ENCODE results near the gene SMAD3.

The SMAD3 gene

DNA sequence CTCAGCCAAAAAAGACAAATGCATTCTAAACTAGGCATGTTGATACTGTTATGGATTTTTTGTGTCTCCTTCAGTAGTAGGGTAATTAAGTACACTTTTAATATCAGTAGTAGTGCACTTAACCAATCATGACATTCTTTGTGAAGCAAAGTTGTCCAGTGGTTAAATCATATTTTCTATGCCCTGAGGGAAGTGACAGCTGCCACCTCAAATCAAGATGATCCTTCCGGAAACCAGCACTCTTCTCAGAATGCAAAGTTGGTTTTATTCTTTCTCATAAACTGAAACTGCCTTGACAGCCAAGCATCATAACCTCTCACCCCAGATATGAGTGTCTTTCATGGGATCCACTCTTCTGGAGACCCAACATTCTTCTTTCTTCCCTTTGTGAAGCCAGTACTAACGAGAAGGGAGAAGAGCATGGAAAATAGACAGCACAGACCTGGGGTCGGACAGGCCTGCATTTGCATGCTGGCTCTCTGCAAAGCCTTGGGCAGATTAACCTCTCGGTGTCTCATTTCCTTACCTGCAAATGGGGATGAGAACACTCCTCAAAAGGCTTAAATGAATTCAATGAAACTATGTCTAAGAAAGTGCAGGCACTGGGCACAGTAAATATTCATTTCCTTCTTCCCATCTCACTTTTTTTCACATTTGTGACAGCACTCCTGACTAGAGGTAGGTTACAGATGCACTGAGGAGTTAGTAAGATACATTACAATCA lies 175.9 kb downstream of the SMAD3 start:
- POLR2A ChIA-PET, result no interaction called here
- no peak overlapping the region for H3K4me3 ChIP-seq (ENCODE audit: low read depth, low read length)
- peaks cover 4% of the 10 kb centered on the region in 2 experiments; a peak in 2 of 3 replicates for H3K36me3 ChIP-seq (ENCODE audit: control insufficient read depth in 2 of 2, insufficient read depth in 1 of 2, low read length in 2 of 2)
- no peaks in the 10 kb centered on the region for H3K9me3 ChIP-seq (ENCODE audit: control insufficient read depth, insufficient read depth, low read depth, low read length)
- TF ChIP-seq KLF7 (tag by site-specific recombination; IDR thresholded peaks at IDR 0.05; ENCODE audit: borderline replicate concordance) (no peak), ZNF600 (tag by site-specific recombination; IDR thresholded peaks at IDR 0.05) (peak; percentile 0; the same call in 1 of the 2 replicates)
- CTCF ChIA-PET, result interaction anchor here (0.6 to 3.5 kb wide), 5 partner anchors 33 to 294 kb away, joined by 3 to 19 read pairs (median 4); no protein-coding TSS in a partner anchor
- H3K4me1 ChIP-seq (ENCODE audit: control insufficient read depth, insufficient read depth, low read length), result peaks cover 22% of the 10 kb centered on the region
- no peak overlapping the region for H3K27ac ChIP-seq (ENCODE audit: extremely low read depth, low read depth, low read length)

DNA sequence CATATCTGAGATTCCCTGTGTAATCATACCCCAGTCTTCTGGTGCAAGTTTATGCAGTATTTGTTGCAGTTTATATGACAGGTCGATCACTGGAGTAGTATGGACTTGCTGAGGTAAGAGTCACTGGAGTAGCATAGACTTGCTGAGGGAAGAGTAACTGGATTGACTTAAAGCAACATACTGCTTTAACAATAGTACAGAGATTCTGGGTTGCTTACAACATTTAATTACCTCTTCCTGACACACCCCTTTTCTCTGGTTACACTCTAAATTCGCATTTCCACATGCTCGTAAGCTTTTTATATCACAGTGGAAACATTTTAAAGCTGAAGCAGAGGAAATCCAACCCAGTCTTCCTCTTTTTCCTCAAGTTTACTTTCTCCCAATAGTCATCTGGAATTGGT lies 177.3 kb downstream of the SMAD3 start:
- ChIA-PET POLR2A (interaction anchor here (0.7 kb wide), 1 partner anchor 166 kb away, joined by 4 read pairs; no protein-coding TSS in a partner anchor), CTCF (interaction anchor here (0.6 to 1.7 kb wide), 3 partner anchors 52 to 391 kb away, joined by 3 read pairs; no protein-coding TSS in a partner anchor)
- Histone ChIP-seq H3K9me3 (ENCODE audit: control insufficient read depth, insufficient read depth, low read depth, low read length) (no peaks in the 10 kb centered on the region), H3K4me1 (ENCODE audit: control insufficient read depth, insufficient read depth, low read length) (peaks cover 22% of the 10 kb centered on the region), H3K27ac (ENCODE audit: extremely low read depth, low read depth, low read length) (no peak overlapping the region), H3K36me3 (ENCODE audit: control insufficient read depth in 2 of 2, insufficient read depth in 1 of 2, low read length in 2 of 2) (peaks cover 4% of the 10 kb centered on the region in 2 experiments; a peak in 2 of 3 replicates), H3K4me3 (ENCODE audit: low read depth, low read length) (no peak overlapping the region)
- TF ChIP-seq ZNF211 (tag by site-specific recombination; IDR thresholded peaks at IDR 0.05; ENCODE audit: low read depth) (peak; percentile 72; the same call in 1 of the 2 replicates), TCF7L2 (IDR thresholded peaks at IDR 0.05; ENCODE audit: borderline replicate concordance, low read depth, low read length) (no peak), YY2 (tag by site-specific recombination; IDR thresholded peaks at IDR 0.05) (no peak), KLF9 (tag by site-specific recombination; IDR thresholded peaks at IDR 0.05; ENCODE audit: low read depth) (peak; percentile 86), ZNF394 (tag by site-specific recombination; IDR thresholded peaks at IDR 0.05; ENCODE audit: borderline replicate concordance) (peak; percentile 84), KLF10 (tag by site-specific recombination; IDR thresholded peaks at IDR 0.05) (peak; percentile 93), SP7 (tag by site-specific recombination; IDR thresholded peaks at IDR 0.05) (0 out of 2 replicates have a peak, but pooled peaks have one; percentile 72), ZBTB17 (tag by site-specific recombination; IDR thresholded peaks at IDR 0.05) (peak; percentile 73), KLF1 (tag by site-specific recombination; IDR thresholded peaks at IDR 0.05) (0 out of 2 replicates have a peak, but pooled peaks have one; percentile 33), ZNF792 (tag by site-specific recombination; IDR thresholded peaks at IDR 0.05) (no peak), ZNF600 (tag by site-specific recombination; IDR thresholded peaks at IDR 0.05) (peak; percentile 80), MZF1 (tag by site-specific recombination; IDR thresholded peaks at IDR 0.05; ENCODE audit: borderline replicate concordance) (0 out of 2 replicates have a peak, but pooled peaks have one; percentile 9)
- TF ChIP-seq, protein P1, sequence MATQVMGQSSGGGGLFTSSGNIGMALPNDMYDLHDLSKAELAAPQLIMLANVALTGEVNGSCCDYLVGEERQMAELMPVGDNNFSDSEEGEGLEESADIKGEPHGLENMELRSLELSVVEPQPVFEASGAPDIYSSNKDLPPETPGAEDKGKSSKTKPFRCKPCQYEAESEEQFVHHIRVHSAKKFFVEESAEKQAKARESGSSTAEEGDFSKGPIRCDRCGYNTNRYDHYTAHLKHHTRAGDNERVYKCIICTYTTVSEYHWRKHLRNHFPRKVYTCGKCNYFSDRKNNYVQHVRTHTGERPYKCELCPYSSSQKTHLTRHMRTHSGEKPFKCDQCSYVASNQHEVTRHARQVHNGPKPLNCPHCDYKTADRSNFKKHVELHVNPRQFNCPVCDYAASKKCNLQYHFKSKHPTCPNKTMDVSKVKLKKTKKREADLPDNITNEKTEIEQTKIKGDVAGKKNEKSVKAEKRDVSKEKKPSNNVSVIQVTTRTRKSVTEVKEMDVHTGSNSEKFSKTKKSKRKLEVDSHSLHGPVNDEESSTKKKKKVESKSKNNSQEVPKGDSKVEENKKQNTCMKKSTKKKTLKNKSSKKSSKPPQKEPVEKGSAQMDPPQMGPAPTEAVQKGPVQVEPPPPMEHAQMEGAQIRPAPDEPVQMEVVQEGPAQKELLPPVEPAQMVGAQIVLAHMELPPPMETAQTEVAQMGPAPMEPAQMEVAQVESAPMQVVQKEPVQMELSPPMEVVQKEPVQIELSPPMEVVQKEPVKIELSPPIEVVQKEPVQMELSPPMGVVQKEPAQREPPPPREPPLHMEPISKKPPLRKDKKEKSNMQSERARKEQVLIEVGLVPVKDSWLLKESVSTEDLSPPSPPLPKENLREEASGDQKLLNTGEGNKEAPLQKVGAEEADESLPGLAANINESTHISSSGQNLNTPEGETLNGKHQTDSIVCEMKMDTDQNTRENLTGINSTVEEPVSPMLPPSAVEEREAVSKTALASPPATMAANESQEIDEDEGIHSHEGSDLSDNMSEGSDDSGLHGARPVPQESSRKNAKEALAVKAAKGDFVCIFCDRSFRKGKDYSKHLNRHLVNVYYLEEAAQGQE (tag by site-specific recombination; IDR thresholded peaks at IDR 0.05), result no peak
- TF ChIP-seq, protein P2, sequence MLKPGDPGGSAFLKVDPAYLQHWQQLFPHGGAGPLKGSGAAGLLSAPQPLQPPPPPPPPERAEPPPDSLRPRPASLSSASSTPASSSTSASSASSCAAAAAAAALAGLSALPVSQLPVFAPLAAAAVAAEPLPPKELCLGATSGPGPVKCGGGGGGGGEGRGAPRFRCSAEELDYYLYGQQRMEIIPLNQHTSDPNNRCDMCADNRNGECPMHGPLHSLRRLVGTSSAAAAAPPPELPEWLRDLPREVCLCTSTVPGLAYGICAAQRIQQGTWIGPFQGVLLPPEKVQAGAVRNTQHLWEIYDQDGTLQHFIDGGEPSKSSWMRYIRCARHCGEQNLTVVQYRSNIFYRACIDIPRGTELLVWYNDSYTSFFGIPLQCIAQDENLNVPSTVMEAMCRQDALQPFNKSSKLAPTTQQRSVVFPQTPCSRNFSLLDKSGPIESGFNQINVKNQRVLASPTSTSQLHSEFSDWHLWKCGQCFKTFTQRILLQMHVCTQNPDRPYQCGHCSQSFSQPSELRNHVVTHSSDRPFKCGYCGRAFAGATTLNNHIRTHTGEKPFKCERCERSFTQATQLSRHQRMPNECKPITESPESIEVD (tag by site-specific recombination; IDR thresholded peaks at IDR 0.05), result peak; percentile 63
- TF ChIP-seq, protein P3, sequence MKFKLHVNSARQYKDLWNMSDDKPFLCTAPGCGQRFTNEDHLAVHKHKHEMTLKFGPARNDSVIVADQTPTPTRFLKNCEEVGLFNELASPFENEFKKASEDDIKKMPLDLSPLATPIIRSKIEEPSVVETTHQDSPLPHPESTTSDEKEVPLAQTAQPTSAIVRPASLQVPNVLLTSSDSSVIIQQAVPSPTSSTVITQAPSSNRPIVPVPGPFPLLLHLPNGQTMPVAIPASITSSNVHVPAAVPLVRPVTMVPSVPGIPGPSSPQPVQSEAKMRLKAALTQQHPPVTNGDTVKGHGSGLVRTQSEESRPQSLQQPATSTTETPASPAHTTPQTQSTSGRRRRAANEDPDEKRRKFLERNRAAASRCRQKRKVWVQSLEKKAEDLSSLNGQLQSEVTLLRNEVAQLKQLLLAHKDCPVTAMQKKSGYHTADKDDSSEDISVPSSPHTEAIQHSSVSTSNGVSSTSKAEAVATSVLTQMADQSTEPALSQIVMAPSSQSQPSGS (tag by site-specific recombination; IDR thresholded peaks at IDR 0.05; ENCODE audit: low read depth), result no peak
- TF ChIP-seq, protein P4, sequence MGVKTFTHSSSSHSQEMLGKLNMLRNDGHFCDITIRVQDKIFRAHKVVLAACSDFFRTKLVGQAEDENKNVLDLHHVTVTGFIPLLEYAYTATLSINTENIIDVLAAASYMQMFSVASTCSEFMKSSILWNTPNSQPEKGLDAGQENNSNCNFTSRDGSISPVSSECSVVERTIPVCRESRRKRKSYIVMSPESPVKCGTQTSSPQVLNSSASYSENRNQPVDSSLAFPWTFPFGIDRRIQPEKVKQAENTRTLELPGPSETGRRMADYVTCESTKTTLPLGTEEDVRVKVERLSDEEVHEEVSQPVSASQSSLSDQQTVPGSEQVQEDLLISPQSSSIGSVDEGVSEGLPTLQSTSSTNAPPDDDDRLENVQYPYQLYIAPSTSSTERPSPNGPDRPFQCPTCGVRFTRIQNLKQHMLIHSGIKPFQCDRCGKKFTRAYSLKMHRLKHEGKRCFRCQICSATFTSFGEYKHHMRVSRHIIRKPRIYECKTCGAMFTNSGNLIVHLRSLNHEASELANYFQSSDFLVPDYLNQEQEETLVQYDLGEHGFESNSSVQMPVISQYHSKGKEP (tag by site-specific recombination; IDR thresholded peaks at IDR 0.05), result peak; percentile 65
